HG03135 (cell line): Measurements from ENCODE around the gene HNRNPLL.

ENCODE experiments used
- ATAC-seq: cut with Tn5 transposase; IDR thresholded peaks from one replicate; pipeline ENCODE4 v1.9.1; 2021; ENCODE audit warnings: mild to moderate bottlenecking, moderate library complexity; ENCODE audit not compliant: unreplicated experiment

HNRNPLL gene

DNA sequence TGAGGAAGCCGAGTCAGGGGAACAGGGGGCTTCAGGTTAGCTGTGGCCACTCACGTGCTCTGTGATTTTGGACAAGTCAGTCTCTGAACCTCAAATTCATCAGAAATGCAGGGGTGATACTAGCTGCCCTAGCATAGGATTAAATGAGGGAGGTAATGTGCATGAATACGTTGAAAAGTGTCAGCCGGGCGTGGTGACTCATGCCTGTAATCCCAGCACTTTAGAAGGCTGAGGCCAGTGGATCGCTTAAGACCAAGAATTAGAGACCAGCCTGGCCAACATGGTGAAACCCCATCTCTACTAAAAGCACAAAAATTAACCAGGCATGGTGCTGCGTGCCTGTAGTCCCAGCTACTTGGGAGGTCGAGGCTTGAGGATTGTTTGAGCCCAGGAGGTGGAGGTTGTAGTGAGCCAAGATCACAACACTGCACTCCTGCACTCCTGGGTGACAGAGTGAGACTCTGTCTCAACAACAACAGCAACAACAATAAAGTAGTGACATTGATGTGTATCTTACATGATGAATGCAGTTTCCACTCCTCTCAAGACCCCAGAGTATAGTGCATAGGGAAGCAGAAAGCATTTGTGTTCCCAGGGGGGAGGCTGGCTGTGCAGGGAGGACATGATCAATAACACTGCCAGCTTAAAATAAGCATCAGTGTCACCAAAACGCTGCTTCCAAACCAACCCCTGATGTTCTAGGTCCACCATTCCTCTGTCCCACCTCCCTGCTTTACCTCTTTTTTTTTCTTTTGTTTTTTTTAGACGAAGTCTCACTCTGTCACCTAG lies 68.8 kb downstream of the HNRNPLL start:
- no peak for ATAC-seq

- ATAC-seq: peak; percentile 94
Measured at GRCh38 chr2:38533180-38533579, 69.5 kb downstream of the HNRNPLL start.

DNA sequence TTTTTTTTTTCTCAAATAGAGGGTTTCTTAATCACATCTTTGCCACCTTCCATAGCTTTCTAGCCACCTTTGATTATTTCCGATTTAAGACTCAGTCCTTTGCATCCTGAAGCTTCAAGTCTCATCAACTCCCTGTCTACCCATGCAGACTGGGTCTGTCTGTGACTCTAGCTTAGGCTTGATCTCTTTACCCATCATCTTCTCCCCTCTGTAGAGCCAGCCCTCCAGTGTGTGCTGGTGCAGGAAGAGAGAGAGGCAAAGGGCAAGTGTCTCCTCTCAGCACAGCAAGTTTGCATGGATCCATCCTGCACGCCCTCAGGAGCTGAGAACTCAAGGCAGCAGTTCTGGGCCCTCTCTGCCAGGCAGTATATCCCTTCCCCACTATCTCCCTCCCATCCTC lies 70.4 kb downstream of the HNRNPLL start:
- no peak for ATAC-seq

DNA sequence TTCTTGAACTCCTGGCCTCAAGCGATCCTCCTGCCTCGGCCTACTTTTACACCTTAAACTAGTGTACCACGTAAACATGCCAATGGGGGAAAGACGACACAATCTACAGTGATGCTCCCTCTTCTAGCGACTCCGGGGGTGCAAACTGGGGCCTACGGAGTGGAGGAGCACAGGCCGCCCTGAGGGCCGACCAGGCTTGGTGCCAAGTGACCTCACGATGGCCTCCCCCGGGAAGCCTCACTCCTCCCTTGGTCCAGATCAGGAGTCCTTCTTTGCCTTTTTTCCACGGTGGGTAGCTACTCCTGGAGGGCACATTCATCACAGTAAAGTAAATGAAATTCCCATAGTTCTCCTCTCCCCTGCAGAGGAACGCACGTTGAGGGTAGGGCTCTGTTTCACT lies 73.5 kb downstream of the HNRNPLL start:
- ATAC-seq: no peak

- no peak for ATAC-seq
Measured at GRCh38 chr2:38528534-38528933, 74.2 kb downstream of the HNRNPLL start.

GRCh38 chr2:38528008-38528442 lies 74.7 kb downstream of the HNRNPLL start:
- no peak for ATAC-seq

- ATAC-seq: no peak
Measured at GRCh38 chr2:38527338-38528007, 75.3 kb downstream of the HNRNPLL start.

GRCh38 chr2:38526195-38526594 lies 76.5 kb downstream of the HNRNPLL start:
- no peak for ATAC-seq

GRCh38 chr2:38524580-38524979 lies 78.1 kb downstream of the HNRNPLL start:
- ATAC-seq: no peak

DNA sequence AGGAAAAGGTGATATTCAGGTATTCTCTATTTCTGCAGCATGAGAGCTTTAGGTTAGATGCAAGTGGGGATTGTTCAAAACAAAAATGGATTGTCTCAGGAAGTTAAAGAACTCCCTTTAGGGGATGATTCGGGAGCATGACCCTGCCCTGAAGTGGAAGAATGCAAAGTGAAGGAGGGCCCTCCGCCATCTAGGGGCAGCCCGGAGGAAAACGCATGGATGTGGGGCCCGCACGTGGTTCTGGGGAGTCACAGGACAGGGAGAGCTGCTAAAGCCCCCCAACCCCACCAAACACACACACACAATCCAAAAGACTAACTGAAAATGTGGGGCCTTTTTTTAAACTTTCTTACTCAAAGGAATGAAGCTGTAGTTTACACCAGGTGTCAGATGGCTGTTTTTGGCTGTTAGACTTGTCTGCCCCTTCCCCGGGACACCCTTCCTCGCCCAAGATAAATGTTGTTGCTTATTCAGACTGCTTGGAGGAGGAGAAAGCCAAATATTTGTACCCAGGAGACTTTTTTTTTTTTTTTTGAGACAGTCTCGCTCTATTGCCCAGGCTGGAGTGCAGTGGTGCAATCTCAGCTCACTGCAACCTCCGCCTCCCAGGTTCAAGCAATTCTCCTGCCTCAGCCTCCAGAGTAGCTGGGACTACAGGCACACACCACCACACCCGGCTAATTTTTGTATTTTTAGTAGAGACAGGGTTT lies 78.8 kb downstream of the HNRNPLL start:
- ATAC-seq: no peak

- ATAC-seq: no peak
Measured at GRCh38 chr2:38522754-38523349, 79.9 kb downstream of the HNRNPLL start.

DNA sequence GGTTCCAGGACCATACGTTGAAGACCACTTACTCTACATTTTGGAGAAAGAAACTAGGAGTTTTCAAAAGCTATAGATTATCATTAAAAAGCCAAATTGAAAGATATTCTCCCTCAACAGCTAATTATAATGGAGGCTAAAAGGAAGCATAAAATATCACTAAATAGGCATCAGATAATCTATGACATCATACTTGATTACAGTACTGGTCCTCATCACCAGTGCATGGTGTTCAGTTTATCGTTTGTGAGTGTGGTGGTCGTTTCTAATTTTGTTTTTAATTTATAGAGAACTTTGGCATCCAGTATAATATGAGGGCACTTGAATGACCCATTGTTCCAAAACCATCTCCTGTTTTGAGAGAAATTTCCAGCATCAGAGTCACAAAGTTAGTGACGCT lies 80.9 kb downstream of the HNRNPLL start:
- no peak for ATAC-seq

DNA sequence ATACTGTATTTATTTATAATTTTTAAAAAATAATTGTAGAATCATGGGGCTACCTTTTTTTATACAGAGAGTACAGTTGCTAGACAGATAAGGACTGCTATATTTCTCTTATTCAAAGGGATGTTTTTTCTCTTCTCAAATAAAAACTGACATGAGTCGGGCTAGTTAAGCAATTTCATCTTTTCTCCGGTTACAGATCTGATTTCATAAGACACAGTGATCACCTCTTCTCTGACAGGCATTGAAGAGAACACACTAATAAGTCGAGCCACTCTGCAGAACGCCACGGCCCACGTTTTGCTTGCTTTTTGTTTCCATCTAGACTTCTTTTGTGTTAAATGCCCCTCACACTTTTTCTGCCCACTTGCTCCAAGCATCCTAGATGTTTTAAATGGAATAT lies 85.4 kb downstream of the HNRNPLL start:
- no peak for ATAC-seq

DNA sequence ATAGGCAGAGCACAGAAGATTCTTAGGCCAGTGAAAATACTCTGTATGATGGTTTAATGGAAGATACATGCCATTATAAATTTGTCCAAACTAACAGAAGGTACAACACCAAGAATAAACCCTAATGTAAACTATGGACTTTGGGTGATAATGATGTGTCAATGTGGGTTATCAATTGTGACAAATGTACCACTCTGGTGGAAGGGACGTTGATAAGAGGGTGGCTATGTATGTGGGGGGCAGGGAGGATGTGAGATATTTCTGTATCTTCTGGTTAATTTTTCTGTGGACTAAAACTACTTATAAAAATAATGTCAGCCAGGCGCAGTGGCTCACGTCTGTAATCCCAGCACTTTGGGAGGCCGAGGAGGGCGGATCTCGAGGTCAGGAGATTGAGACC lies 86.2 kb downstream of the HNRNPLL start:
- no peak for ATAC-seq

DNA sequence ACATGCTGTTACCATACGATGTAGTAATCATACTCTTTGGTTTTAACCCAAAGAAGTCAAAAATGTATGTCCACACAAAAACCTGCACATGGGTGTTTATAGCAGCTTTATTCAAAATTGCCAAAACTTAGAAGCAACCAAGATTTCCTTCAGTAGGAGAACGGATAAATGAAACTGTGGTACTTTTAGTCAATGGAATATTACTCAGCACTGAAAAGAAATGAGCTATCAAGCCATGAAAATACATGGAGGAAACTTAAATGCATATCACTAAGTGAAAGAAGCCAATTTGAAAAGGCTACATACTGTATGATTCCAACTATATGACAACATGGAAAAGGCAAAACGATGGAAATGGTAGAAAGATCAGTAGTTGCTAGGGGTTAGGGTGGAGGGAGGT lies 86.6 kb downstream of the HNRNPLL start:
- ATAC-seq: no peak

GRCh38 chr2:38515155-38516074 lies 87.3 kb downstream of the HNRNPLL start:
- ATAC-seq: no peak

- no peak for ATAC-seq
Measured at GRCh38 chr2:38514603-38515154, 88.0 kb downstream of the HNRNPLL start.

GRCh38 chr2:38512211-38512610 lies 90.5 kb downstream of the HNRNPLL start:
- no peak for ATAC-seq
